Ovary (tissue), 3 donors: Measurements from ENCODE around the gene USP6NL.

Source experiments
- EP300 ChIP-seq: sonication (generic); formaldehyde crosslinking; IDR thresholded peaks from one replicate; pipeline ENCODE4 v1.6.1; 2017; ENCODE audit warnings: antibody characterized with exemption
- POLR2A ChIP-seq: fragments of 450-650 bp; IDR thresholded peaks from one replicate; pipeline ENCODE4 v1.6.1; 2017; ENCODE audit warnings: antibody characterized with exemption, mild to moderate bottlenecking, moderate library complexity
- TF ChIP-seq, protein P1 (sequence below), 3 donors: fragments of 450-650 bp in 2 of 3; fragments of 200-600 bp in 1 of 3; IDR thresholded peaks; one replicate each; pipeline versions ENCODE4 v1.5.1 to v1.8.0; 2016 to 2022; ENCODE audit warnings: antibody characterized with exemption in 3 of 3, mild to moderate bottlenecking in 1 of 3
- donor health status: DM: no; HTN: no; CAD: no.

- no peak for TF ChIP-seq EP300
- TF ChIP-seq, protein P1, sequence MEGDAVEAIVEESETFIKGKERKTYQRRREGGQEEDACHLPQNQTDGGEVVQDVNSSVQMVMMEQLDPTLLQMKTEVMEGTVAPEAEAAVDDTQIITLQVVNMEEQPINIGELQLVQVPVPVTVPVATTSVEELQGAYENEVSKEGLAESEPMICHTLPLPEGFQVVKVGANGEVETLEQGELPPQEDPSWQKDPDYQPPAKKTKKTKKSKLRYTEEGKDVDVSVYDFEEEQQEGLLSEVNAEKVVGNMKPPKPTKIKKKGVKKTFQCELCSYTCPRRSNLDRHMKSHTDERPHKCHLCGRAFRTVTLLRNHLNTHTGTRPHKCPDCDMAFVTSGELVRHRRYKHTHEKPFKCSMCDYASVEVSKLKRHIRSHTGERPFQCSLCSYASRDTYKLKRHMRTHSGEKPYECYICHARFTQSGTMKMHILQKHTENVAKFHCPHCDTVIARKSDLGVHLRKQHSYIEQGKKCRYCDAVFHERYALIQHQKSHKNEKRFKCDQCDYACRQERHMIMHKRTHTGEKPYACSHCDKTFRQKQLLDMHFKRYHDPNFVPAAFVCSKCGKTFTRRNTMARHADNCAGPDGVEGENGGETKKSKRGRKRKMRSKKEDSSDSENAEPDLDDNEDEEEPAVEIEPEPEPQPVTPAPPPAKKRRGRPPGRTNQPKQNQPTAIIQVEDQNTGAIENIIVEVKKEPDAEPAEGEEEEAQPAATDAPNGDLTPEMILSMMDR (IDR thresholded peaks at IDR 0.05): no peak
- TF ChIP-seq POLR2A: no peak
Measured at GRCh38 chr10:11564741-11565140, 46.7 kb downstream of the USP6NL start.
